ENCODE results near the gene SNRPD2.
"Not testable (repeated sequence)": the region's sequence is repeated elsewhere in the genome, so short reads cannot be mapped to it uniquely, and the experiment has no call there.

SNRPD2 gene

DNA sequence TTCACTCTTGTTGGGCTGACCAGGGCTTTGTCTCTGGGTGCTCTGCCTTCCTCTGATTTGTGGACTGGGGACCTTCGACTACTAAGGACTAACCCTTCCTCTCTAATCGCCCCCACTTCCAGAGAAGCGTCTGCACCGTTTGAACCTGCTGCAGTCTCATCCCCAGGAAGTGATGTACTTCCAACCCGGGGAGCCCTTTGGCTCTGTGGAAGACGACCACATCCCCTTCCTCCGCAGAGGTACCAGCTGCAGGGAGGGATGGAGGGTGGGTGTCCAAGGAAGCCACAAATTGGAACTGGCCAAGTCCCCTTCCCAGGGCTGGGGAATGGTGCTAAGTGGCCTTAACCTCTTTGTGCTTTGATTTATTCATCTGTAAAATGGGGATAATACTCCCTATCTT is 9.9 kb upstream of the SNRPD2 start:
- DNase-seq = no peak

DNA sequence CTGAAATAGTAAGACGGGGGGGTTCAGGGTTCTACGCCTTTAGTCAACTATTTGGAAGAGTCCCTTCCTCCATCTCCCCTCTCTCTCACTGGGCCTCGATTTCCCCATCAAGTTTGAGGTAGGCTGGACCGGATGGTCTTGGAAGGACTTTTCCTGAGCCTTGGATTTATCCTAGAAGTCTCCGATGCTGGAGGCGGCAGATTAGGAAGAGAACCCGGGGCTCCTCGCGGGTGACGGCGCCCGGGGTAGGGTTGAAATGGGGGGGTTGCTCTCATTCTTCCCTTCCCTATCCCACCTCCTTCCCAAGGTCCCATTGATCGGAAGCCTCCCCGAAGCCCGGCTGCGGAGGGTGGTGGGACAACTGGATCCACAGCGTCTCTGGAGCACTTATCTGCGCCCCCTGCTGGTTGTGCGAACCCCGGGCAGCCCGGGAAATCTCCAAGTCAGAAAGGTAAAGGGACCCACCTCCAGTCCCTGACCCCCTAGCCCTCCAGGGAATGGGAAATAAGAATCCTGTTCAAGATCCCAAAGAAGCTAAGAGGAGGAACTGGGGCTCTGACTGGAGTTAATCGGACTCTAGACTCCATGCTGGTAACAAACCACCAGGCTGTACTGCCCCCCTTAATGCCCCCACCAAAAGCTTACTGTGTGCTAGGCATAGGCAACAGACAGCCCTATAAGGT is 1.5 kb upstream of the SNRPD2 start:
- no peak for DNase-seq

DNA sequence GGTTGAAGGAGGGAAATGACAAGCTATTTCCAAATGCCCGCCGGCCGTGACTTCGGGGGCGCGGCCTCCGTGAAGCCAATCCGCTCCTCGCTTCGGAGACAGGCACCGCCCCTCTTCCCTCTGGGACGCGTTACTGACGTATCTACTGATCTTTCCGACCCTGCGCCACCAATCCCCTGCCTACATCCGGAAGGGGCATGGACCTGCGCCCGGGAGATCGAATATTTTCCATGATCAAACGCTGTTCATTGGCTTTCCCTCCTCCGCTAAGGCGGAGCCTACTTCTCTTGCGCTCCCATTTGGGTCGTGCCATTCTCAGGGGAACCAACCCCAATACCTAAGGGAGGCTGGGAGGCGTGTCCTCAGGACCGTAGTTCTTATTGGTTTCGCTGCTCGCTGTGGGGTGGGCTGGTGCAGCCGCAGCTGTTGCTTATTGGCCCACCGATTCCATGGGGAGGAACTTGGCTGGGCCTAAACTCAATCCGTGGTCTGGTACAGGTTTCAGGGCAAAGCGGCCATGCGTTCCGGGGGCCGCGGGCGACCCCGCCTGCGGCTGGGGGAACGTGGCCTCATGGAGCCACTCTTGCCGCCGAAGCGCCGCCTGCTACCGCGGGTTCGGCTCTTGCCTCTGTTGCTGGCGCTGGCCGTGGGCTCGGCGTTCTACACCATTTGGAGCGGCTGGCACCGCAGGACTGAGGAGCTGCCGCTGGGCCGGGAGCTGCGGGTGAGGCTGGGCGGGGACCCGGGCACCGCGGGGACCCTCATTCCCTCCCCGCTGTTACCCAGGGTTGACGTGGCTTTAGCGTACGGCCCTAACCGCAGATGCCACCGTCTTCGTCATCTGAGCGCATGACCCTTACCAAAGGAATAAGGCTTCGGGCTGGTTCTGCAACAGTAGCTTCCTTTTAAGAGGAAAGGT is 693 bp upstream of the SNRPD2 start, which contains the start of gene QPCTL:
Gene QPCTL (plus strand): TSS at position 480 of the 919 bp plus-strand sequence. CDS start 38 bp downstream, at position 518.
- peak; percentile 99 for DNase-seq

DNA sequence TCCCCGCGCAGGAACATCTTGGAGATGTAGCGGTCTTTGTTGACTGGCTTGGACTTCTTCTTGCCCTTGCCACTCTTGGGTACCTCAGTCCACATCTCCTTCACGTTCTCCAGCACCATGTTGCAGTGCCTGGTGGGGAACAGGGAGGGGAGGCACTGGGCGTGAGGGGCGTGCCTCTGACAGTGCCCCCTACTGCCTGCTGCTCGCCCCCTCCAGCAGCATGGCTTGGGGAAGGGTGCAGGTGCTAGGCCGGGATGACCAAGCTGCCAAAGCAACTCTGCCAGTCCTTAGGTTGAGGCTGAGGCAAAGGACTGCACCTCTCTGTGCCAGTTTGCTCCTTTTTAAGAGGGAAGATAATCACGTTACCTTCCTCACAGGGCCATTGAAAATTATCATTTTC is 4.2 kb downstream of the SNRPD2 start:
- no peak for DNase-seq

DNA sequence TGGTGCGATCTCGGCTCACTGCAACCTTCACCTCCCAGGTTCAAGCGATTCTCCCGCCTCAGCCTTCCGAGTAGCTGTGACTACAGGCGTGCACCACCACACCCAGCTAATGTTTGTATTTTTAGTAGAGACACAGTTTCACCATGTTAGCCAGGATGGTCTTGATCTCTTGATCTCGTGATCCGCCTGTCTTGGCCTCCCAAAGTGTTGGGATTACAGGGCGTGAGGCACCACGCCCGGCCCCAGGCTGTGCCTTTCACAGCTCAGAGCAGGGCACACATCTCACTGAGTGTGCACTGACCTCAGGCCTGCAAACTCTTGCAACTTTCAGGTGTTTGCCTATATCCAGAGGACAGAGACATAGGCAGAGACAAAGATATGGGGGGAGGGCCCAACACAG is 6.7 kb downstream of the SNRPD2 start:
- not testable (repeated sequence) for DNase-seq

DNA sequence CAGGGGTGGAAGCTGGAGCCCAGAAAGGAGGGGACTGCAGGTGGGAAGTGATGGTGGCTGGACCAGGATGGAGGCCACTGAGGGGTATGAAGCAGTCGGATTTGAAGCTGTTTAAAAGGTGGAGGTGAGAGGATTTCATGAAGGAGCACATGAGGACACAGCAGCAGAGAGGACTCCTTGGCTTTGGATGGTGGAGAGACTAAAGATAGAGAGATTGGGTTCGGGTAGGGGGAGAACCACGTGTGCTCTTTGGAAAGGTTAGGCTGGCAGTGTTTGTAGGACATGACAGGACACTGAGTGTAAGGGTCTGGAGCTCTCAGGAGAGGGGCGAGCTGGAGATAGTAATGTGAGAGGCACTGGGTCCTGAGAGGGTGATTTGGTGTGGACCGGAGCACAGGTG is 8.8 kb downstream of the SNRPD2 start:
- no peak for DNase-seq

DNA sequence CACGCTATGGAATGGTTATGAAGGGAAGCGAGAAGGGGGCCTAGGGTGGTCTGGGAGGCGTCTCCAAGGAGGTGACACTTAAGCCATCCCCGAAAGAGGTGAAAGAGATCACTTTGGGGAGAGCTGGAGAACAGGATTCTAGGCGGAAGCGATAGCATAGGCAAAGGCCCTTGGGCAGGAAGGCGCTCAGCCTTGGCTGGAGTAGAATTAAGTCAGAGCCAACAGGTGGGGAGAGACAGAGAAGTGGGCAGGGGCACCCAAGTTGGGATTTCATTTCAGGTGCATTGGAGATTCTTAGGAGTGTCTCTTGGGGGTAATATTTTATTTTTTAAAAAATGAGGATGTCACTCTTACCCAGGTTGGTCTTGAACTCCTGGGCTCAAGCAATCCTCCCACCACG is 9.6 kb downstream of the SNRPD2 start:
- DNase-seq = no peak

DNA sequence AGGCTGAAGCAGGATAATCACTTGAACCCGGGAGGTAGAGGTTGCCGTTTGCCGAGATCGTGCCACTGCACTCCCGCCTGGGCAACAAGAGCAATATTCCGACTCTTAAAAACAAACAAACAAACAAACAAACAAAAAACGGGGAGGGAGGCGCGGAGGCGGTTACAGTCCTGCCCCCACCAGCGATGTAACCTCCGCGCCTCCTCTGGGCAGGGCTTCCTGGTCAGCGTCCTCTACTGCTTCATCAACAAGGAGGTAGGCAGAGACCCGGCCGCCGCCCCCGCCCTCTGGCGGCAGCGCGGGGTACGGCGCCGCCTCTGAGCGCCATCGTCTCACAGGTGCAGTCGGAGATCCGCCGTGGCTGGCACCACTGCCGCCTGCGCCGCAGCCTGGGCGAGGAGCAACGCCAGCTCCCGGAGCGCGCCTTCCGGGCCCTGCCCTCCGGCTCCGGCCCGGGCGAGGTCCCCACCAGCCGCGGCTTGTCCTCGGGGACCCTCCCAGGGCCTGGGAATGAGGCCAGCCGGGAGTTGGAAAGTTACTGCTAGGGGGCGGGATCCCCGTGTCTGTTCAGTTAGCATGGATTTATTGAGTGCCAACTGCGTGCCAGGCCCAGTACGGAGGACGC is 10.2 kb downstream of the SNRPD2 start:
- DNase-seq = peak; percentile 57

DNA sequence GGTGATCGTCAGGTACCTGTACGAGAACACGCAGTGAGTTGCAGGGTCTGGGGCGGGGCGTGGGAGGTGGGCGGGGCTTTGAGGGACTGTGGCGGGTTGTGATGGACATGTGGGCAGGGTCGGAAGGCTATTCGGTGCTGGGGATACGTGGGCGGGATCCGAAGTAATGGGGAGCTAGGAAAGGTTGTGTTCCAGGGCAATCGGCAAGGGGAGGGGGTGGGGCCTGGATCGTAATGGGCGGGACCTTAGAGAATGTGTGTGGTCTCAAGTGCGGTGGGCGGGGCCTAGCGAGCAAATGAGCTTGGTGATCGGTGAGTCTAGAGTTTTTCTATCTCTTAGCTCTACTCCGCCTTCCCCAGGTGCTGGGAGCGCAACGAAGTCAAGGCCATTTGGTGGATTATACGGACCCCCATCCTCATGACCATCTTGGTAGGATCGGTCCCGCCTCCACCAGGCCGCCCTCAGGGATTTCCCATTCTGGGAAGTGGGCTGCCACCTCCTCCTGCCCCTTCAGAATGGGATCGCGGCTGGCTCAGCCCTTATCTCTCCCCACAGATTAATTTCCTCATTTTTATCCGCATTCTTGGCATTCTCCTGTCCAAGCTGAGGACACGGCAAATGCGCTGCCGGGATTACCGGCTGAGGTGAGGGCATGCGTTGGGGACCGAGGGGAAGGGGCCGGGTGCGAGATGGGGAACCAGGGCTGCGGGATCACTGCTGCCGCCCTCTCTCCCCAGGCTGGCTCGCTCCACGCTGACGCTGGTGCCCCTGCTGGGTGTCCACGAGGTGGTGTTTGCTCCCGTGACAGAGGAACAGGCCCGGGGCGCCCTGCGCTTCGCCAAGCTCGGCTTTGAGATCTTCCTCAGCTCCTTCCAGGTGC is 14.2 kb downstream of the SNRPD2 start:
- no peak for DNase-seq

DNA sequence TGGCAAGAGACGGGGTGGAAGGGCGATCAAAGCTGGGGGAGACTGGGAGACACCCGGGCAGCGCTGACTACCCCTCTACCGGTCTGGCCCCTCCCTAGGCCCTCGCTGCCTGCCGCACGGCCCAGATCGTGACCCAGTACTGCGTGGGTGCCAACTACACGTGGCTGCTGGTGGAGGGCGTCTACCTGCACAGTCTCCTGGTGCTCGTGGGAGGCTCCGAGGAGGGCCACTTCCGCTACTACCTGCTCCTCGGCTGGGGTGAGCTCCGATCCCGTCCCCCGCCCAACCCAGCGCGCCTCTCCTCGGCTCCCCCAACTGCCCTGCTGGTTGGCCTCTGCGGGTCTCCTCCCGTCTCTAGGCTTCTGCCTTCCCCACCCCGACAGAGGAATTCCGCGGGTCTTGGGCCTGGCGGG is 14.9 kb downstream of the SNRPD2 start:
- no peak for DNase-seq

DNA sequence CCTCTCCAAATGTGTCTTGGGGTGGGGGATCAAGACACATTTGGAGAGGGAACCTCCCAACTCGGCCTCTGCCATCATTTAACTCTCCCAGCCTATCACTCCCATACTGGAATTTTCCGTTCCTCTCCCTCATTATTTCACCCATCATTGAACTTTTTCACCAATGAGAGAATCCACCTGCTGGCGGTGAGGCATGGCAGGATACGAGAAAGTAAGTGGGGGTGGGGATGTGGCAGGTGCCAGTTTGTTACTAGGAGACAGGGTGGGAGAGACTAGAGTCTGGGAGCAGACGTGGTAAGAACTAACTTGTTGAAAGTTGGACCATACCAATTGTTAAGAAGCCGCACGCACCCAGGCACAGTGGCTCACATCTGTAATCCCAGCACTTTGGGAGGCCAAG is 16.8 kb downstream of the SNRPD2 start:
- no peak for DNase-seq

DNA sequence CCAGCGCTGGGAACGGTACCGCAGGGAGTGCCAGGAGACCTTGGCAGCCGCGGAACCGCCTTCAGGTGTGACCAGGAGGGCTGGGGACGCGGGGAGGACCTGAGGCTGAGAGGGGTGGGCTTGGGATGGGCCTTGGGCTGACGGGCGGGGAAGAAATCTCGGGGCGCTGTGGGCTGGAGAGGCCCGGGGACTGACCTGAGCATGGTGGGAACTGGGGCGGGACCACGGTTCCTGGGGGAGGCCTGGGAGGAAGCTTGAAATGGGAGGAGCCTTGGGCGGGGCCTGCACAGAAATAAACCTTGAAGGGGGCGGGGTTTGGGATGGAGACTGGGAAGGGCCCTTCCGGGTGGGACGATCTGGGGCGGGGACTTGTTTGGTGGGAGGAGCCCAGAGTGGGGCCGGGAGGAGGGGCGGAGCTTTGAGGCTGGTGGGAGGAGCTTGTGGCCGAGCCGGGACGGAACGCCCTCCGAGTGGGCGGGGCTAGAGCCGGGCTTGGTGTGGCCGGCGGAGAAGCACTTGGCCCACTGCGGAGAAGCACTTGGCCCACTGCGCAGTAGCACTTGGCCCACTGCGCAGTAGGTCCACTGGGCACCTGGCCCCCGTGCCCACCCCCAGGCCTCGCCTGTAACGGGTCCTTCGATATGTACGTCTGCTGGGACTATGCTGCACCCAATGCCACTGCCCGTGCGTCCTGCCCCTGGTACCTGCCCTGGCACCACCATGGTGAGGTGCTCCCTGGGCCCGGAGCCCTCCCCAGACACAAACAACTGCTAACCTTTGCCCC is 20.9 kb downstream of the SNRPD2 start:
- no peak for DNase-seq

DNA sequence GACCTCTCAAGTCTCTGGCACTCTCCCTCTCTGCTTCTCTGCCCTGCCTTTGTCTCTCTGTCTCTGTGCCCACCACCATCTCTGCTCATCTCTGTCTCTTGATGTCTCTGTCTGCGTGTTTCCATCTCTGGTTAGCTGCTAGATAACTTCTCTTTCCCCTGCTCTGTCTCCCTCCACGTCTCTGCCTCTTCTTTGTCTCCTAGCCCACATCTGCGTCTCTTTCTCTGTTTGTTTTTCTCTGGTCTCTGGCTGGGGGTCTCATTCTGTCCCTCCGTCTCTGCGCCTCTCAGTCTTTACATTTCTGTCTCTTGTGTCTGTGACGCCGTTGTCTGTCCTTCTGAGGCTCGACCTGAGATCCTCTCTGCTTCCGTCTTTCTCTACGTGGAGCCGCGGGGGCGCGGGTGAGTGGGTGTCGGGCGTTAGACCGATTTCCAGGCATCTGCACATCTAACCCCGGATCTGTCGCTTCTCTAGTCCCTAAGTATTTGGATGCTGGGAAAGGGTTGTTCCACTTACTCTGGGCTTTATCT is 23.3 kb downstream of the SNRPD2 start:
- no peak for DNase-seq

DNA sequence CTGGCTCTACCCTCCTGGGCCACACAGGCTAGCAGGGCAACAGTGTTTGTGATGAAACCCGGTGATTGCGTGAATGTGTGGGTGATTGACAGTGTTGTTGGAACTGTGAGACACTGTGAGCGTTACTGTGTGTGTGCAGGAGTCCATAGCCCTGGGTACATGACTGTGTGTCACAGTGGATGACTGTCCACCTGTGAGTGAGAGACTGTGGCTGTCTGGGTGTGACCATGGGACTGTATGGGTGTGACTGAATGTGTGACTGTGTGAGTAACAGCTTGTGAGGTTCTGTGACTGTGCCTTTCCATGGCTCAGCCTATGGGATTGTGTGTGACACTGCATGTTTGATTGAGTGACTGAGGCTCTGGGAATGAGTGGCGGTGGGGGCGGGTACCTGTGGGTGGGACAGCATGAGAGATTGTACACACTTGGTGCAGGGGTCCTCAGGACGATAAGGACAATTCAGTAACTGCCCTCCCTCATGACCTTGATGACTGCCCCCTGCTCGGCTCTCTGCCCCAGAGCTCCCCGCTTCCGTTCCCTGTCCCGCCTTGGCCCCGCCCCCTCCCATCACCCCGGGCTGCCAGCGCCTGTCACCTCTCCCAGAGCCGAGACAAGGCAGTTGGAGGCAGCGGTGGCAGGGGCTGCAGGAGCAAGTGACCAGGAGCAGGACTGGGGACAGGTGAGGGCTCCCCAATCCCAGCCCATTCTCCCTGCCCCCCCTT is 24.0 kb downstream of the SNRPD2 start, which contains the start of gene GIPR:
Gene GIPR (plus strand): TSS at position 602 of the 722 bp plus-strand sequence. CDS start 1,300 bp downstream, outside the sequence.
- no peak for DNase-seq

DNA sequence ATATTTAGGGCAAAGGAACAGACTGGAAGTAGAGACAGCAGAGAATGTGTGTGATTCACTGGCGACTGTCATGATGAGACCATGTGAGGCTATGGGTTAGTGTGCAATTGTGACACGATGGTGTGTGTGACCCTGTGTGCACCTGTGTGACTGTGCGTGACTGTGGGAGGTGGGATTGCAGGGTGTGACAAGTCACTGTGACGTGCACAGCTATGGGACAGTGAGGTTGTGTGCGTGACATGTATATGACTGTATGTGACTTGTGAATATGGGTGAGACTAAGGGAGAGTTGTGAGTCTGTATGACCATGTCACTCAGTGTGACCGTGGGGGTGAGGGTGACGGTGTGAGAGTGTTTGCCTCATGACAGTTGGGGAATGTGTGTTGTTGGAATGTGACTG is 27.2 kb downstream of the SNRPD2 start:
- DNase-seq = no peak

DNA sequence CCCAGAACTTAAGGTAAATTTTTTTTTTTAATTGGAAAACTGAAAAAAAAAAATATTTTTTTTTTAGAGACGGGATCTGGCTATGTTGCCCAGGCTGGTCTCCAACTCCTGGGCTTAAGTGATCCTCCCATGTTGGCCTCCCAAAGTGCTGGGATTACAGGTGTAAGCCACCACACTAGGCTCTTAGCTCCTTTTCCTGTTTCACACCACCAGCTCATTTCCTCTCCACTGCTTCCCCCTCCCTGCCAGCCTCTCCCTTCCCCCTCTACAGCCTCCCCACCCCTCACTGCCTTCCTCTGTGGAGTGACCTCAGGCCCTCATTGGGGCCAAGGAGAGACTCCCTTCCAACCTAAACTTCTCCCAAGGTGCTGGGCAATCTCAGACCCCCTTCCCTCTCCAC is 28.0 kb downstream of the SNRPD2 start:
- DNase-seq = no peak

DNA sequence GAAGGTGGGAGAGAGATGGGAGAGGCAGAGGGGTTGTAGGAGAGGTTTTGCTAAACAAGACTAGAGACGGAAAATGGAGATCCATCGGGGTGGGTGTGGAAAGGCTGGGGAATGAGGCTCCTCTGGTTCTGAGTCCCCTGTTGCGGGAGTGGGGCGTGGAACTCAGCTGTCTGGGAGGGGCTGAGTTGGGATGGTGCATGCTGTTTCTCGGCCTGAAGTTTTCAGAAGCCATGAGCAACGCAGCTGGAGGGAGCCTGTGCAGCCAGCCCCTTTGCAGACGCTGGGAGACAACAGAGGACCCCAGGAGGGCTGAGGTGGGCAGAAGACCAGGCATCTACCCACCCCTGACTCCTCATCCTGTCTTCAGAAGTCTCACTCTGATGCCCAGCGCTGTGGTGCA is 31.1 kb downstream of the SNRPD2 start:
- no peak for DNase-seq

DNA sequence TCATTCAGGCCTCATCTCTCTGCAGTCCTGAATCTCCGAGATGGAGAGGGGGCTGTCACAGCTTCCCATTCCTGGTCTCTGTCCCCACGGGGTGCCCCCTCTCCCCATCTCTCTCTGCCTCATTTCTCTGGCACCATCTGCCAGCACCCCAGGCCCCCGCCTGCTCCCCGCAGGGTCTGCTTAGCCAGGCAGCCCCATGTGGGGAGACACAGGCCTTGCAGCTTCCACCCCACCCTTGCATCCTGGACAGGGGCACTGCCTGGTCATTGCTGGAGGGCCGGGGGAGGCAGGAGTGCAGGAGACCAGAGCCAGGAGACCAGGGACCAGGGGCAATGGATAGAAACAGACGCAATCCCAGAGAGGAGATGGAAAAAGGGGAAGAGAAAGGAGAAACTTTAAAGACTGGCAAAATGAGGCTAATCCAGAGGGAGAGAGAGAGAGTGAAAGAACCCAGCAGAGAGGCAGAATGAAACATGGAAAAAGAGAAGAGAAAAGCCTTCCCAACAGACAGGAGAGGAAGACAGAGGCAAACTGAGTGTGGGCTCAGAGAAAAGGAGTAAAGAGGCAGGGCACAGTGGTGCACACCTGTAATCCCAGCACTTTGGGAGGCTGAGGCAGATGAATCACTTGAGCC is 32.5 kb downstream of the SNRPD2 start:
- DNase-seq = no peak

DNA sequence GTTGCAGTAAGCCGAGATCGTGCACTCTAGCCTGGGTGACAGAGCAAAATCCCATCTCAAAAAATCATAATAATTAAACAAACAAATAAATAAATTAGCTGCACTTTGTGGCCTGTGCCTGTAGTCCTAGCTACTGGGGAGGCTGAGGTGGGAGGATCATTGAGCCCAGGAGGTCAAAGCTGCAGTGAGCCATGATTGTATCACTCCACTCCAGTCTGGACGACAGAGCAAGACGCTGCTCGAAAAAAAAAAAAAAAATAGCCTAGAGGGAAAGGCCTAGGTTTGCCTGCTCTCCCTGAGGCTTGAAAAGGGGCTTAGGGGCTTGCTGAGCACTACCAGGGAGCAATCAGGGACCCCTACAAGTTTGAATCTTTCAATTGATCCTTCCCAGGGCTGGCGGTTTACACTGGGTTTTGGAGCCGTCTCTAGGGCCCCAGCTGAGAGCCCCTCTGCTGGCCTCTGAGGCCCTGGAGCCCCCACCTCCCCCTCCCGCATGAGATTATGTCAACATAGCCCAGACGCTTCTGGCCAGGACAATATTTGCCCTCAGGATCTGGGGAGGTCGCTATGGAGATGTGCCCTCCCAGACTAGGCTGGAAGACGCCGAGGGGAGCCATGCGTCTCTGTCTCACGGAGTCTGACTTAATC is 34.1 kb downstream of the SNRPD2 start:
- DNase-seq = no peak

DNA sequence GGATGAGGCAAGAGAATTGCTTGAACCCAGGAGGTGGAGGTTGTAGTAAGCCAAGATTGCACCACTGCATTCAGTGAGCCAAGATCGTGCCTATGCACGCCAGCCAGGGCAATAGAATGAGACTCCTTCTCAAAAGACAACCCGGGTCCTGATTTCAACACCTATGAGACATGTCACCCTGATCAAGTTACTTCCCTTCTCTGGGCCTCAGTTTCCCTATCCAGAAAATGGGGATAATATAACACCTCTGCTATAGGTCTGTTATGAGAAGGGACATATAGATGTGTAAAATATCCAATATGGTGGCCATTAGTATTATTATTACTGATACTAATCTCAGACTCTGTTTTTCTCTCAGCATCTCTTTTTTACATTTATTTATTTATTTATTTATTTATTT is 36.7 kb downstream of the SNRPD2 start:
- DNase-seq = no peak

All from GF-D8 (cell line).